GM23338 (cell line): Measurements from ENCODE around the gene MAP4K3. TPM values are rescaled to one million over a fixed set of nuclear protein-coding genes. Genes with fewer than 3 reads are reported as not detected.
A peak's percentile ranks its signal among the peaks of the same experiment; 100 is the strongest.

Source experiments
- ATAC-seq: fragments of 200-7000 bp; cut with Tn5 transposase; 3 replicates; pipeline ENCODE4 v1.9.1; 2020
- DNase-seq: peaks from one replicate; pipeline ENCODE4 v3.0.0-alpha.2; 2015; ENCODE audit warnings: low spot score
- H2AFZ ChIP-seq: fragments of 200-600 bp; sonication (generic); 2 replicates; pipeline ENCODE4 v1.8.0; 2016; ENCODE audit warnings: antibody characterized with exemption, mild to moderate bottlenecking, moderate library complexity
- H3F3A ChIP-seq: fragments of 200-600 bp; sonication (generic); replicated peaks from 2 replicates; pipeline ENCODE4 v1.8.0; 2017; ENCODE audit warnings: antibody characterized with exemption, mixed run types, low read depth
- H3K27ac ChIP-seq: fragments of 200-600 bp; sonication (generic); 2 replicates; pipeline ENCODE4 v1.6.1; 2016; ENCODE audit warnings: low read depth
- H3K27me3 ChIP-seq: fragments of 200-600 bp; sonication (generic); 2 replicates; pipeline ENCODE4 v1.8.0; 2016; ENCODE audit warnings: mild to moderate bottlenecking, mixed run types, moderate library complexity; ENCODE audit not compliant: insufficient read depth
- H3K36me3 ChIP-seq: fragments of 200-600 bp; sonication (generic); 2 replicates; pipeline ENCODE4 v1.8.0; 2016; ENCODE audit warnings: mild to moderate bottlenecking; ENCODE audit not compliant: insufficient read depth
- H3K4me1 ChIP-seq: fragments of 200-600 bp; sonication (generic); 2 replicates; pipeline ENCODE4 v1.8.0; 2016; ENCODE audit warnings: mild to moderate bottlenecking, moderate library complexity; ENCODE audit not compliant: insufficient read depth
- H3K4me2 ChIP-seq: fragments of 200-600 bp; sonication (generic); 2 replicates; pipeline ENCODE4 v1.7.1; 2017; ENCODE audit warnings: mixed run types
- H3K4me3 ChIP-seq: fragments of 200-600 bp; sonication (generic); 2 replicates; pipeline ENCODE4 v1.6.1; 2016; ENCODE audit warnings: mixed run types
- H3K79me2 ChIP-seq: fragments of 200-600 bp; sonication (generic); replicated peaks from 2 replicates; pipeline ENCODE4 v1.8.0; 2017; ENCODE audit warnings: mild to moderate bottlenecking; ENCODE audit not compliant: insufficient read depth
- H3K9me2 ChIP-seq: fragments of 200-600 bp; sonication (generic); 2 replicates; pipeline ENCODE4 v1.8.0; 2017; ENCODE audit not compliant: insufficient read depth
- H4K20me1 ChIP-seq: fragments of 200-600 bp; sonication (generic); replicated peaks from 2 replicates; pipeline ENCODE4 v1.8.0; 2017; ENCODE audit warnings: mild to moderate bottlenecking; ENCODE audit not compliant: insufficient read depth
- H3K27ac Mint-ChIP-seq: 2 replicates; pipeline ENCODE4 v1.8.0; 2020; ENCODE audit warnings: inconsistent platforms, mild to moderate bottlenecking, moderate library complexity, mixed read lengths
- H3K27me3 Mint-ChIP-seq: 3 replicates; pipeline ENCODE4 v1.8.0; 2022; ENCODE audit warnings: low read depth, mild to moderate bottlenecking, moderate library complexity, mixed read lengths, inconsistent platforms; ENCODE audit not compliant: insufficient read depth, poor library complexity
- H3K36me3 Mint-ChIP-seq: 3 replicates; pipeline ENCODE4 v1.8.0; 2021; ENCODE audit warnings: low read depth, mild to moderate bottlenecking, inconsistent platforms, moderate library complexity, mixed read lengths
- H3K4me1 Mint-ChIP-seq: 3 replicates; pipeline ENCODE4 v1.8.0; 2020; ENCODE audit warnings: mild to moderate bottlenecking, inconsistent platforms, mixed read lengths
- H3K4me3 Mint-ChIP-seq: 3 replicates; pipeline ENCODE4 v1.8.0; 2021; ENCODE audit warnings: moderate library complexity, mild to moderate bottlenecking, inconsistent platforms, mixed read lengths
- H3K9me3 Mint-ChIP-seq: 3 replicates; pipeline ENCODE4 v1.8.0; 2020; ENCODE audit warnings: moderate library complexity, mild to moderate bottlenecking, inconsistent platforms, mixed read lengths
- EZH2 ChIP-seq: fragments of 200-600 bp; sonication (generic); IDR thresholded peaks from one replicate; pipeline ENCODE4 v1.8.0; 2017; ENCODE audit warnings: antibody characterized with exemption, mild to moderate bottlenecking, low read depth; ENCODE audit not compliant: unreplicated experiment
- EZH2phosphoT487 ChIP-seq: fragments of 200-600 bp; sonication (generic); IDR thresholded peaks from one replicate; pipeline ENCODE4 v1.8.1; 2018; ENCODE audit warnings: antibody characterized with exemption; ENCODE audit not compliant: unreplicated experiment
- JUNB ChIP-seq: IDR thresholded peaks from one replicate; pipeline ENCODE4 v1.6.1; 2016; ENCODE audit warnings: antibody characterized with exemption; ENCODE audit not compliant: unreplicated experiment
- NANOG ChIP-seq: IDR thresholded peaks from 2 replicates; pipeline ENCODE4 v1.6.1; 2016; ENCODE audit warnings: antibody characterized with exemption, borderline replicate concordance
- POLR2AphosphoS5 ChIP-seq: IDR thresholded peaks from 2 replicates; pipeline ENCODE4 v1.6.1; 2016; ENCODE audit warnings: antibody characterized with exemption, low read depth
- REST ChIP-seq: IDR thresholded peaks from one replicate; pipeline ENCODE4 v1.6.1; 2018; ENCODE audit warnings: antibody characterized with exemption; ENCODE audit not compliant: unreplicated experiment
- STAT1 ChIP-seq: IDR thresholded peaks from one replicate; pipeline ENCODE4 v1.6.1; 2016; ENCODE audit warnings: antibody characterized with exemption; ENCODE audit not compliant: unreplicated experiment
- ZNF114 ChIP-seq: fragments of 250-450 bp; sonication (Bioruptor Pico); IDR thresholded peaks from 2 replicates; pipeline ENCODE4 v1.5.0; 2020; ENCODE audit warnings: mild to moderate bottlenecking, moderate library complexity
- ZNF331 ChIP-seq: fragments of 250-450 bp; sonication (Bioruptor Pico); IDR thresholded peaks from 2 replicates; pipeline ENCODE4 v1.5.0; 2020; ENCODE audit warnings: low read depth, mild to moderate bottlenecking, moderate library complexity
- polyA plus RNA-seq: library from polyadenylated mRNA; unstranded; fragments of >200 nt; fragmentation: Nextera tagmentation; extraction: Ambion mirVana; gene quantifications from 2 replicates; pipeline ENCODE4 v1.2.1, GENCODE V29; 2016
- total RNA-seq: library from RNA; depleted of rRNA; stranded (reverse); fragments of >200 nt; shearing (Covaris generic); gene quantifications from 2 replicates; pipeline ENCODE4 v1.2.3, GENCODE V29; 2014
- TF ChIP-seq, protein P1 (sequence below): fragments of 250-450 bp; sonication (Bioruptor Pico); IDR thresholded peaks from 2 replicates; pipeline ENCODE4 v1.5.0; 2020; ENCODE audit warnings: mild to moderate bottlenecking, moderate library complexity
- TF ChIP-seq, protein P2 (sequence below), 2 experiments: fragments of 200-600 bp in 1 of 2; sonication (generic) in 1 of 2; conservative IDR thresholded peaks; 2 replicates each; pipeline versions ENCODE4 v1.5.1 to v1.6.1; 2016 to 2017; ENCODE audit warnings: antibody characterized with exemption in 2 of 2, low read depth in 2 of 2, mild to moderate bottlenecking in 2 of 2, moderate library complexity in 1 of 2
- TF ChIP-seq, protein P3 (sequence below): IDR thresholded peaks from 2 replicates; pipeline ENCODE4 v1.6.1; 2016; ENCODE audit warnings: antibody characterized with exemption

The MAP4K3 gene
- total and polyA plus RNA-seq, 2 experiments from 2014 or later: 33.0 to 90.7 TPM

DNA sequence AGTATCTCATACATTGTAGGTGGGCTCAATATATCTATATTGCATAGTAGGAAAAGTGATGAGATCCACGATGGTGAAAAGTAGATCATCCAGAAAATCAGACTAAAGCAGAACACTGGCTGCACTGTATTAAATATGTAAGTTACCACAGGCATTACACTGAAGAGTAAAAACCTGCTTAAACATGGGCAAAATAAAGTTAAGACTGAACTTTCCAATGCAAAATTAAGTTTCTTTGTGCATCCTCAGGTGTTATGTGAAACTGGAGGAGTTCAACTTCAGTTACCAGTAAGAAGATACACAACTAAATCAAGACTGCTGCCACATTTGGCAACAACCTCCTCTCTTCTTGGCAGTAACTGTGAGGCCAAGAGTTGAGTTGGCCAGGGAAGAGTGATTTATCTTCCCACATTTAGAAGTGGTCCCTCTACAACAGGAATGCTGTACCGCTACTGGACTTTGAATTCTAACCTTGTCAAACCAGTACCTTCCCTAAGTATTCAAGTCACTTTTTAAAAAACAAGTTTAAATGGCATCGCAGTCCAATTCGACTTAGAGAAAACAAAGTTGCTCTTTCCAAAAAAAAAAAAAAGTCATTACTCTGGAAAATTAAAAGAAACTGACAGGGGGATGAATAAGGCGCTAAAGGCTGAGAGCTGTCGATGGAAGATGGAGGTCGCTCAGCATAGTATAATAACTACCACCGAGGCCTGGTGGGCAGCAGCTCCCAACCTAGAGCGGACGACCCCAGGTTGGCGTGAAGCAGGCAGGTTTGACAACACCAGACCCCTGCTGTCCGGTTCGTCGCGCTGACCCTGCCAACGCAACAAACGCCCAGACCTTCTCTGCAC is 1.1 kb downstream of the MAP4K3 start (continued):
- TF ChIP-seq, protein P1, sequence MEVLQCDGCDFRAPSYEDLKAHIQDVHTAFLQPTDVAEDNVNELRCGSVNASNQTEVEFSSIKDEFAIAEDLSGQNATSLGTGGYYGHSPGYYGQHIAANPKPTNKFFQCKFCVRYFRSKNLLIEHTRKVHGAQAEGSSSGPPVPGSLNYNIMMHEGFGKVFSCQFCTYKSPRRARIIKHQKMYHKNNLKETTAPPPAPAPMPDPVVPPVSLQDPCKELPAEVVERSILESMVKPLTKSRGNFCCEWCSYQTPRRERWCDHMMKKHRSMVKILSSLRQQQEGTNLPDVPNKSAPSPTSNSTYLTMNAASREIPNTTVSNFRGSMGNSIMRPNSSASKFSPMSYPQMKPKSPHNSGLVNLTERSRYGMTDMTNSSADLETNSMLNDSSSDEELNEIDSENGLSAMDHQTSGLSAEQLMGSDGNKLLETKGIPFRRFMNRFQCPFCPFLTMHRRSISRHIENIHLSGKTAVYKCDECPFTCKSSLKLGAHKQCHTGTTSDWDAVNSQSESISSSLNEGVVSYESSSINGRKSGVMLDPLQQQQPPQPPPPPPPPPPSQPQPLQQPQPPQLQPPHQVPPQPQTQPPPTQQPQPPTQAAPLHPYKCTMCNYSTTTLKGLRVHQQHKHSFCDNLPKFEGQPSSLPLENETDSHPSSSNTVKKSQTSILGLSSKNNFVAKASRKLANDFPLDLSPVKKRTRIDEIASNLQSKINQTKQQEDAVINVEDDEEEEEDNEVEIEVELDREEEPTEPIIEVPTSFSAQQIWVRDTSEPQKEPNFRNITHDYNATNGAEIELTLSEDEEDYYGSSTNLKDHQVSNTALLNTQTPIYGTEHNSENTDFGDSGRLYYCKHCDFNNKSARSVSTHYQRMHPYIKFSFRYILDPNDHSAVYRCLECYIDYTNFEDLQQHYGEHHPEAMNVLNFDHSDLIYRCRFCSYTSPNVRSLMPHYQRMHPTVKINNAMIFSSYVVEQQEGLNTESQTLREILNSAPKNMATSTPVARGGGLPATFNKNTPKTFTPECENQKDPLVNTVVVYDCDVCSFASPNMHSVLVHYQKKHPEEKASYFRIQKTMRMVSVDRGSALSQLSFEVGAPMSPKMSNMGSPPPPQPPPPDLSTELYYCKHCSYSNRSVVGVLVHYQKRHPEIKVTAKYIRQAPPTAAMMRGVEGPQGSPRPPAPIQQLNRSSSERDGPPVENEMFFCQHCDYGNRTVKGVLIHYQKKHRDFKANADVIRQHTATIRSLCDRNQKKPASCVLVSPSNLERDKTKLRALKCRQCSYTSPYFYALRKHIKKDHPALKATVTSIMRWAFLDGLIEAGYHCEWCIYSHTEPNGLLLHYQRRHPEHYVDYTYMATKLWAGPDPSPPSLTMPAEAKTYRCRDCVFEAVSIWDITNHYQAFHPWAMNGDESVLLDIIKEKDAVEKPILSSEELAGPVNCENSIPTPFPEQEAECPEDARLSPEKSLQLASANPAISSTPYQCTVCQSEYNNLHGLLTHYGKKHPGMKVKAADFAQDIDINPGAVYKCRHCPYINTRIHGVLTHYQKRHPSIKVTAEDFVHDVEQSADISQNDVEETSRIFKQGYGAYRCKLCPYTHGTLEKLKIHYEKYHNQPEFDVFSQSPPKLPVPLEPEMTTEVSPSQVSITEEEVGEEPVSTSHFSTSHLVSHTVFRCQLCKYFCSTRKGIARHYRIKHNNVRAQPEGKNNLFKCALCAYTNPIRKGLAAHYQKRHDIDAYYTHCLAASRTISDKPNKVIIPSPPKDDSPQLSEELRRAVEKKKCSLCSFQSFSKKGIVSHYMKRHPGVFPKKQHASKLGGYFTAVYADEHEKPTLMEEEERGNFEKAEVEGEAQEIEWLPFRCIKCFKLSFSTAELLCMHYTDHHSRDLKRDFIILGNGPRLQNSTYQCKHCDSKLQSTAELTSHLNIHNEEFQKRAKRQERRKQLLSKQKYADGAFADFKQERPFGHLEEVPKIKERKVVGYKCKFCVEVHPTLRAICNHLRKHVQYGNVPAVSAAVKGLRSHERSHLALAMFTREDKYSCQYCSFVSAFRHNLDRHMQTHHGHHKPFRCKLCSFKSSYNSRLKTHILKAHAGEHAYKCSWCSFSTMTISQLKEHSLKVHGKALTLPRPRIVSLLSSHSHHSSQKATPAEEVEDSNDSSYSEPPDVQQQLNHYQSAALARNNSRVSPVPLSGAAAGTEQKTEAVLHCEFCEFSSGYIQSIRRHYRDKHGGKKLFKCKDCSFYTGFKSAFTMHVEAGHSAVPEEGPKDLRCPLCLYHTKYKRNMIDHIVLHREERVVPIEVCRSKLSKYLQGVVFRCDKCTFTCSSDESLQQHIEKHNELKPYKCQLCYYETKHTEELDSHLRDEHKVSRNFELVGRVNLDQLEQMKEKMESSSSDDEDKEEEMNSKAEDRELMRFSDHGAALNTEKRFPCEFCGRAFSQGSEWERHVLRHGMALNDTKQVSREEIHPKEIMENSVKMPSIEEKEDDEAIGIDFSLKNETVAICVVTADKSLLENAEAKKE (CRISPR knock-in tag): no peak
- TF ChIP-seq EZH2 (no peak), NANOG (no peak), ZNF331 (CRISPR knock-in tag) (no peak)

DNA sequence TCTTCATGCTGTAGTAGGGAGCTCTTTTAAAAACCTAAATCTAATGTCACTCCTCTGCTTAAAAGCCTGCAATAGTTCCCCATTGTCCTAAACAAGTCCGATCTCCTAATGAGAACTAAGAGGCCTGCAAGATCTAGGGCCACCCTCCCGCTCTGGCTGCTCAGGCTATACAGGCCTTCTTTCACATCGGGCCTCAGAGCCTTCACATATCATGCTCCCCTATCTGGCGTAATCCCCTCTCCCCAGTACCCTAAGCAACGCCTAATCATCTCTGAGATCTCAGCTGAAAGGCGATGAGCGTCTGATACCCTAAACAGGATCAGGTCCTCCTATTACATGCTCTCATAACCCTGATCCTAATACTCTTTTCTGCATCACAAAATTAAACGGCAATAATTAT is 1.9 kb downstream of the MAP4K3 start:
- Histone ChIP-seq H3K27me3 (no peaks in the 10 kb centered on the region), H3K4me2 (peak overlapping the region; percentile 94), H2AFZ (no peak overlapping the region), H3K79me2 (peaks cover 65% of the 10 kb centered on the region), H3F3A (peaks cover 4% of the 10 kb centered on the region), H3K4me1 (peaks cover 71% of the 10 kb centered on the region), H4K20me1 (peaks cover 47% of the 10 kb centered on the region), H3K36me3 (no peaks in the 10 kb centered on the region), H3K27ac (no peak overlapping the region), H3K4me3 (peak overlapping the region; percentile 84), H3K9me2 (no peaks in the 10 kb centered on the region)
- no peaks in the 10 kb centered on the region for H3K9me3 Mint-ChIP-seq
- peak overlapping the region; percentile 92 for H3K4me3 Mint-ChIP-seq
- H3K27me3 Mint-ChIP-seq: peaks cover 1% of the 10 kb centered on the region
- no peak overlapping the region for H3K27ac Mint-ChIP-seq
- H3K4me1 Mint-ChIP-seq: peaks cover 69% of the 10 kb centered on the region
- peak; percentile 13 for ATAC-seq
- peaks cover 3% of the 10 kb centered on the region; the same call in 1 of the 3 replicates for H3K36me3 Mint-ChIP-seq
- peak; percentile 52 for DNase-seq
- TF ChIP-seq, protein P2, sequence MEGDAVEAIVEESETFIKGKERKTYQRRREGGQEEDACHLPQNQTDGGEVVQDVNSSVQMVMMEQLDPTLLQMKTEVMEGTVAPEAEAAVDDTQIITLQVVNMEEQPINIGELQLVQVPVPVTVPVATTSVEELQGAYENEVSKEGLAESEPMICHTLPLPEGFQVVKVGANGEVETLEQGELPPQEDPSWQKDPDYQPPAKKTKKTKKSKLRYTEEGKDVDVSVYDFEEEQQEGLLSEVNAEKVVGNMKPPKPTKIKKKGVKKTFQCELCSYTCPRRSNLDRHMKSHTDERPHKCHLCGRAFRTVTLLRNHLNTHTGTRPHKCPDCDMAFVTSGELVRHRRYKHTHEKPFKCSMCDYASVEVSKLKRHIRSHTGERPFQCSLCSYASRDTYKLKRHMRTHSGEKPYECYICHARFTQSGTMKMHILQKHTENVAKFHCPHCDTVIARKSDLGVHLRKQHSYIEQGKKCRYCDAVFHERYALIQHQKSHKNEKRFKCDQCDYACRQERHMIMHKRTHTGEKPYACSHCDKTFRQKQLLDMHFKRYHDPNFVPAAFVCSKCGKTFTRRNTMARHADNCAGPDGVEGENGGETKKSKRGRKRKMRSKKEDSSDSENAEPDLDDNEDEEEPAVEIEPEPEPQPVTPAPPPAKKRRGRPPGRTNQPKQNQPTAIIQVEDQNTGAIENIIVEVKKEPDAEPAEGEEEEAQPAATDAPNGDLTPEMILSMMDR (conservative IDR thresholded peaks at IDR 0.05; ENCODE audit: low read depth in 2 of 2): no peak
- TF ChIP-seq NANOG (no peak), POLR2AphosphoS5 (no peak), ZNF114 (CRISPR knock-in tag) (no peak), STAT1 (no peak), EZH2 (no peak), EZH2phosphoT487 (no peak), REST (no peak), JUNB (no peak)
- TF ChIP-seq, protein P3, sequence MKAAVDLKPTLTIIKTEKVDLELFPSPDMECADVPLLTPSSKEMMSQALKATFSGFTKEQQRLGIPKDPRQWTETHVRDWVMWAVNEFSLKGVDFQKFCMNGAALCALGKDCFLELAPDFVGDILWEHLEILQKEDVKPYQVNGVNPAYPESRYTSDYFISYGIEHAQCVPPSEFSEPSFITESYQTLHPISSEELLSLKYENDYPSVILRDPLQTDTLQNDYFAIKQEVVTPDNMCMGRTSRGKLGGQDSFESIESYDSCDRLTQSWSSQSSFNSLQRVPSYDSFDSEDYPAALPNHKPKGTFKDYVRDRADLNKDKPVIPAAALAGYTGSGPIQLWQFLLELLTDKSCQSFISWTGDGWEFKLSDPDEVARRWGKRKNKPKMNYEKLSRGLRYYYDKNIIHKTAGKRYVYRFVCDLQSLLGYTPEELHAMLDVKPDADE: no peak
